Peyer's patch (tissue), 4 donors: ENCODE data around the gene FXYD7. TPM values are rescaled to one million over a fixed set of nuclear protein-coding genes. Genes with fewer than 3 reads are reported as not detected.
A peak's percentile ranks its signal among the peaks of the same experiment; 100 is the strongest.
"Not testable (repeated sequence)": the region's sequence is repeated elsewhere in the genome, so short reads cannot be mapped to it uniquely, and the experiment has no call there.

Experiments used
- DNase-seq, 3 donors: peaks; one replicate each; pipeline ENCODE4 v3.0.0-alpha.2; 2017 to 2019
- H3K27ac ChIP-seq, 4 donors: fragments of 200-600 bp; sonication (generic); one replicate each; pipeline ENCODE4 v1.5.1; 2016 to 2019
- H3K27me3 ChIP-seq, 2 donors: fragments of 200-600 bp; sonication (generic); one replicate each; pipeline ENCODE4 v1.5.1; 2019
- H3K36me3 ChIP-seq, 3 donors: fragments of 200-600 bp; sonication (generic); one replicate each; pipeline ENCODE4 v1.5.1; 2016 to 2019
- H3K4me1 ChIP-seq, 4 donors: fragments of 200-600 bp; sonication (generic); one replicate each; pipeline ENCODE4 v1.5.1; 2016 to 2019
- H3K4me3 ChIP-seq, 4 donors: fragments of 200-600 bp; sonication (generic); 1 replicate in 3 of 4; 2 replicates in 1 of 4; pipeline ENCODE4 v1.5.1; 2016 to 2019; ENCODE audit warnings: mild to moderate bottlenecking in 1 of 4
- H3K9me3 ChIP-seq, 4 donors: fragments of 200-600 bp; sonication (generic); one replicate each; pipeline ENCODE4 v1.5.1; 2016 to 2019; ENCODE audit warnings: mild to moderate bottlenecking in 1 of 4
- CTCF ChIP-seq, 6 experiments: fragments of 450-650 bp in 4 of 6; fragments of 200-600 bp in 2 of 6; sonication (generic) in 1 of 6; IDR thresholded peaks; one replicate each; pipeline ENCODE4 v1.5.1; 2017 to 2019; ENCODE audit warnings: antibody characterized with exemption in 6 of 6, mild to moderate bottlenecking in 3 of 6, moderate library complexity in 1 of 6
- POLR2A ChIP-seq, 2 donors: fragments of 450-650 bp; IDR thresholded peaks; one replicate each; pipeline ENCODE4 v1.5.1; 2017; ENCODE audit warnings: antibody characterized with exemption in 2 of 2, mild to moderate bottlenecking in 2 of 2, moderate library complexity in 2 of 2
- total RNA-seq, 4 donors: library from RNA; depleted of rRNA; stranded (reverse); fragments of >200 nt; gene quantifications; one replicate each; pipeline ENCODE4 v1.1.0, GENCODE V29; 2016

Gene FXYD7
- total RNA-seq, 4 donors from 2014 or later, result not detected

- TF ChIP-seq POLR2A (IDR thresholded peaks at IDR 0.05), result no peak
- TF ChIP-seq CTCF (IDR thresholded peaks at IDR 0.05), result no peak
- DNase-seq, result peak in 1 of 3 donors; percentile 55
- H3K9me3 ChIP-seq, result no peaks in the 10 kb centered on the region
- H3K4me1 ChIP-seq, result peaks cover 5 to 58% (median 7%) of the 10 kb centered on the region in 4 donors
- H3K27me3 ChIP-seq, result no peaks in the 10 kb centered on the region
- peak overlapping the region in 3 of 4 donors; percentile 61 to 97 (median 79) for H3K27ac ChIP-seq
- peaks cover 0 to 12% (median 0%) of the 10 kb centered on the region in 3 donors for H3K36me3 ChIP-seq
- no peak overlapping the region for H3K4me3 ChIP-seq
These were observed 17.1 kb upstream of the FXYD7 start for GRCh38 chr19:35125749-35126623.

DNA sequence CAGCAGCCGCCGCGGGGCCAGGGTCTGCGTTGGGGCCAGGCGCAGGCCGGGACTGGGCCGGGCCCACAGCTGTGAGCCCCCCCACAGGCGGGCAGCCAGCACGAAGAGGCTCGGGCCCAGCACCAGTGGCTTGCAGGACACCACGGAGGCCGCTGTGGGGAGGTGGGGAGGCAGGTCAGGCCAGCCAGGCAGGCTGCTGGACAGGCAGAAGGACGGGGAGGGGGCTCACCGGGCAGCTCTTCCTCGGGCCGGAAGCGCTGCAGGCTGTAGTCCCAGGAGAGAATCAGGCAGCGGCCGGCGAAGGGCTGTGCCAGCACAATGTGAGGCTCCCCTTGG is 16.5 kb upstream of the FXYD7 start:
- no peak for TF ChIP-seq POLR2A (IDR thresholded peaks at IDR 0.05)
- TF ChIP-seq CTCF (IDR thresholded peaks at IDR 0.05), result no peak
- no peak overlapping the region for H3K4me3 ChIP-seq
- peak overlapping the region in 2 of 4 donors; percentile 79 to 97 for H3K27ac ChIP-seq
- DNase-seq, result no peak
- peaks cover 4 to 57% (median 6%) of the 10 kb centered on the region in 4 donors for H3K4me1 ChIP-seq
- H3K36me3 ChIP-seq, result peaks cover 0 to 12% (median 0%) of the 10 kb centered on the region in 3 donors
- no peaks in the 10 kb centered on the region for H3K9me3 ChIP-seq
- H3K27me3 ChIP-seq, result no peaks in the 10 kb centered on the region

- peaks cover 4 to 46% (median 6%) of the 10 kb centered on the region in 4 donors for H3K4me1 ChIP-seq
- no peak for TF ChIP-seq POLR2A (IDR thresholded peaks at IDR 0.05)
- no peak for TF ChIP-seq CTCF (IDR thresholded peaks at IDR 0.05)
- no peak for DNase-seq
- no peaks in the 10 kb centered on the region for H3K9me3 ChIP-seq
- no peaks in the 10 kb centered on the region for H3K27me3 ChIP-seq
- H3K4me3 ChIP-seq, result no peak overlapping the region
- H3K36me3 ChIP-seq, result peaks cover 0 to 8% (median 0%) of the 10 kb centered on the region in 3 donors
- H3K27ac ChIP-seq, result peak overlapping the region in 1 of 4 donors; percentile 97
These were observed 15.2 kb upstream of the FXYD7 start for GRCh38 chr19:35127871-35128270.

DNA sequence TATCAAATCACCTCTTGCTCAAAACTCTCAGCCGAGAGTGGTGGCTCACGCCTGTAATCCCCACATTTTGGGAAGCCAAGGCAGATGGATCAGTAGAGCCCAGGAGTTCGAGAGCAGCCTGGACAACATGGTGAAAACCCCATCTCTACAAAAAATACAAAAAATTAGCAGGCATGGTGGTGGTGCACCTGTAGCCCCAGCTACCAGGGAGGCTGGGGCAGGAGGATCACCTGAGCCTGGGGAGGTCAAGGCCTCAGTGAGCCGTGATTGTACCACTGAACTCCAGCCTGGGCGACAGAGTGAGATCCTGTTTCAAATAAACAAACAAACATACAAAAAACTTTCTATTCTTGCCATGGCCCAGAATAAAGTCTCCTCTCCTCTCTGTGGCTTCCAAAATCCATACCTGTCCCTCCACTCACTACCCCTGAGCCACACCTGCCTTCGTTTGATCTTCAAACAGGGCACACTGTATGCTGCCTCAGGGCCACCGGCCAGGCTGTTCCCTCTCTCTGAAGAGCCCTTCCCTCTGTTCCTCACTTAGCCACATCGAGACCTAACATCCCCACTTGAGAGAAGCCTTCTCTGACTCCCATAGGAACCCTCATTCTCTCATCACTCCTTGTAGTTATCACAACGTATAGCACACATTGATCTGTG is 14.5 kb upstream of the FXYD7 start:
- Histone ChIP-seq H3K36me3 (peaks cover 0 to 1% (median 0%) of the 10 kb centered on the region in 3 donors), H3K27ac (peak overlapping the region in 3 of 4 donors; percentile 12 to 97 (median 83)), H3K27me3 (no peaks in the 10 kb centered on the region), H3K9me3 (no peaks in the 10 kb centered on the region), H3K4me1 (peaks cover 4 to 43% (median 6%) of the 10 kb centered on the region in 4 donors), H3K4me3 (no peak overlapping the region)
- TF ChIP-seq CTCF (IDR thresholded peaks at IDR 0.05) (no peak), POLR2A (IDR thresholded peaks at IDR 0.05) (no peak)
- DNase-seq, result no peak

DNA sequence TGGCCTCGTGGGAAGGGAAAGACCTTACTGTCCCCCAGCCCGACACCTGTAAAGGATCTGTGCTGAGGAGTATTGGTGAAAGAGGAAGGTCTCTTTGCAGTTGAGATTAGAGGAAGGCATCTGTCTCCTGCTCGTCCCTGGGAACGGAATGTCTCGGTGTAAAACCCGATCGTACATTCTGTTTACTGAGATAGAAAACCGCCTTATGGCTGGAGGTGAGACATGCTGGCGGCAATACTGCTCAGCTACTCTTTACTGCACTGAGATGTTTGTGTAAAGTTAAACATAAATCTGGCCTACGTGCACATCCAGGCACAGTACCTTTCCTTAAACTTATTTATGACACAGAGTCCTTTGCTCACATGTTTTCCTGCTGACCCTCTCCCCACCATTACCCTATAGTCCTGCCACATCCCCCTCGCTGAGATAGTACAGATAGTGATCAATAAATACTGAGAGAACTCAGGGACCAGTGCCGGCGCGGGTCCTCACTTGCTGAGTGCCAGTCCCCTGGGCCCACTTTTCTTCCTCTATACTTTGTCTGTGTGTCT is 13.3 kb upstream of the FXYD7 start:
- Histone ChIP-seq H3K27ac (peak overlapping the region in 2 of 4 donors; percentile 83 to 95), H3K4me1 (peaks cover 2 to 32% (median 3%) of the 10 kb centered on the region in 4 donors)
- not testable (repeated sequence) for H3K27me3 ChIP-seq, H3K4me3 ChIP-seq, H3K36me3 ChIP-seq, H3K9me3 ChIP-seq
- DNase-seq, result peak in 1 of 3 donors; percentile 74
- TF ChIP-seq POLR2A (IDR thresholded peaks at IDR 0.05), result peak; percentile 18 to 42
